HG02571 (cell line): Measurements from ENCODE around the gene AGK.
A peak's percentile ranks its signal among the peaks of the same experiment; 100 is the strongest.
"Not testable (repeated sequence)": the region's sequence is repeated elsewhere in the genome, so short reads cannot be mapped to it uniquely, and the experiment has no call there.

Experiments used
- ATAC-seq: cut with Tn5 transposase; IDR thresholded peaks from one replicate; pipeline ENCODE4 v1.9.1; 2021; ENCODE audit warnings: mild to moderate bottlenecking, moderate library complexity; ENCODE audit not compliant: unreplicated experiment

AGK gene

GRCh38 chr7:141550386-141551093 lies 670 bp upstream of the AGK start:
- ATAC-seq: no peak

- no peak for ATAC-seq
Observed at GRCh38 chr7:141551782-141552181, 572 bp downstream of the AGK start.

GRCh38 chr7:141557360-141557759 lies 6.2 kb downstream of the AGK start:
- ATAC-seq: no peak

GRCh38 chr7:141557831-141558531 lies 6.8 kb downstream of the AGK start:
- not testable (repeated sequence) for ATAC-seq

GRCh38 chr7:141558544-141559183 lies 7.5 kb downstream of the AGK start:
- peak; percentile 67 for ATAC-seq

- ATAC-seq: no peak
Observed at GRCh38 chr7:141559961-141560360, 8.8 kb downstream of the AGK start.

GRCh38 chr7:141562036-141562435 lies 10.8 kb downstream of the AGK start:
- ATAC-seq: no peak

- no peak for ATAC-seq
Observed at GRCh38 chr7:141562543-141562942, 11.3 kb downstream of the AGK start.

GRCh38 chr7:141562972-141563371 lies 11.8 kb downstream of the AGK start:
- no peak for ATAC-seq

GRCh38 chr7:141563956-141564623 lies 12.9 kb downstream of the AGK start:
- ATAC-seq: no peak

GRCh38 chr7:141567432-141567831 lies 16.2 kb downstream of the AGK start:
- ATAC-seq: no peak

- no peak for ATAC-seq
Observed at GRCh38 chr7:141568227-141568626, 17.0 kb downstream of the AGK start.

GRCh38 chr7:141571059-141571458 lies 19.8 kb downstream of the AGK start:
- ATAC-seq: no peak

- no peak for ATAC-seq
Observed at GRCh38 chr7:141572175-141572574, 21.0 kb downstream of the AGK start.

- ATAC-seq: no peak
Observed at GRCh38 chr7:141573511-141573910, 22.3 kb downstream of the AGK start.

- no peak for ATAC-seq
Observed at GRCh38 chr7:141575164-141575563, 24.0 kb downstream of the AGK start.

GRCh38 chr7:141575654-141576448 lies 24.6 kb downstream of the AGK start:
- ATAC-seq: no peak

GRCh38 chr7:141577043-141577839 lies 26.0 kb downstream of the AGK start:
- no peak for ATAC-seq

GRCh38 chr7:141579953-141580352 lies 28.7 kb downstream of the AGK start:
- ATAC-seq: not testable (repeated sequence)

GRCh38 chr7:141582063-141582462 lies 30.9 kb downstream of the AGK start:
- ATAC-seq: not testable (repeated sequence)
